ENCODE data around the gene ARHGEF1.

- TF ChIP-seq CTCF (IDR thresholded peaks at IDR 0.05; ENCODE audit: borderline replicate concordance, extremely low read depth, low read length, poor library complexity, severe bottlenecking) (no peak), EZH2 (IDR thresholded peaks at IDR 0.05; ENCODE audit: borderline replicate concordance, low read depth, low read length, severe bottlenecking) (no peak)
Observed at GRCh38 chr19:41886761-41887710, 4.1 kb downstream of the ARHGEF1 start.
